Measurements from ENCODE around the gene AKAP9.

DNA sequence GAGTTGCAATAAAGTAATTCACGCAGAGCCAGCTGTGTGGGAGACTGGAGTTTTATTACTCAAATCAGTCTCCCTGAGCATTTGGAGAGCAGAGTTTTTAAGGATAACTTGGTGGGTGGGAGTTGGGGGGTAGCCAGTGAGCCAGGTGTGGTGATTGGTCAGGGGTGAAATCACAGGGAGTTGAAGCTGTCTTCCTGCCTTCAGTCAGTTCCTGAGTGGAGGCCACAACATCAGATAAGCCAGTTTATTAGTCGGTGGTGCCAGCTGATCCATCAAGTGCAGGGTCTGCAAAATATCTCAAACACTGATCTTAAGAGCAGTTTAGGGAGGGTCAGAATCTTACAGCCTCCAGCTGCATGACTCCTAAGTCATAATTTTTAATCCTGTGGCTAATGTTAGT, 196.9 kb downstream of the AKAP9 start:
- no peak for TF ChIP-seq POLR2A (IDR thresholded peaks at IDR 0.05; ENCODE audit: low read depth, low read length)
- TF ChIP-seq POLR2AphosphoS5 (IDR thresholded peaks at IDR 0.05; ENCODE audit: low read depth, low read length): no peak
- no peak for TF ChIP-seq TAF1 (IDR thresholded peaks at IDR 0.05; ENCODE audit: borderline replicate concordance, low read depth, low read length)

Data from GM12892 (cell line).